WERI-Rb-1 (cell line): ENCODE measurements around the gene VPS37D.
A peak's percentile ranks its signal among the peaks of the same experiment; 100 is the strongest.

Experiments
- DNase-seq: peaks from one replicate; pipeline ENCODE4 v3.0.0-alpha.2; 2020
- H3K27ac ChIP-seq: fragments of 250-450 bp; sonication (Bioruptor Pico); 2 replicates; pipeline ENCODE4 v1.5.1; 2020; ENCODE audit warnings: mild to moderate bottlenecking, moderate library complexity
- H3K27me3 ChIP-seq: fragments of 250-450 bp; sonication (Bioruptor Pico); 2 replicates; pipeline ENCODE4 v1.5.1; 2021; ENCODE audit warnings: mild to moderate bottlenecking, low read depth, moderate library complexity; ENCODE audit not compliant: insufficient read depth, severe bottlenecking
- H3K36me3 ChIP-seq: fragments of 250-450 bp; sonication (Bioruptor Pico); 2 replicates; pipeline ENCODE4 v1.5.1; 2020; ENCODE audit warnings: mild to moderate bottlenecking, moderate library complexity
- H3K4me3 ChIP-seq: 2 replicates; pipeline ENCODE4 v1.5.1; 2011; ENCODE audit warnings: low read depth, mild to moderate bottlenecking, control low read depth, low read length
- H3K9me3 ChIP-seq: fragments of 250-450 bp; sonication (Bioruptor Pico); 2 replicates; pipeline ENCODE4 v1.5.1; 2021; ENCODE audit warnings: mild to moderate bottlenecking, moderate library complexity; ENCODE audit not compliant: severe bottlenecking
- TF ChIP-seq, protein P1 (sequence below): IDR thresholded peaks from 2 replicates; pipeline ENCODE4 v1.5.1; 2011; ENCODE audit warnings: low read depth, mild to moderate bottlenecking, control low read depth, inconsistent platforms, low read length

VPS37D gene

DNA sequence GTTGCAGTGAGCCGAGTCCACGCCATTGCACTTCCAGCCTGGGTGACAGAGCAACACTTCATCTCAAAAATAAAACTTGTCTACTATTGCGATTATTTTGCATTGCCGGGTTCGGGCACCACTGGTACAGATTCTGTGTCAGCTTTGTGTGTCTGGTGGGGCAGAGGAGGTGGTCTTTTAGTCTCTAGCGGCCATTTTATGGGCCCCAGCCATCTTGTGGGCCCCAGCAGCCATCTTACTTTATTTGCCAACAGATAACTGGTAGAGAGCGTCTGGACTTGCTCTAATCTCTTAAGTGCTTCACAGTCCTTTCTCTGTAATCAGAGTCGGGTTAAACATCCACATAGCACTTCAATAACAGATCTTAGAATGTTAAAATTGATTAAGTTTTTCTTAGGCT is 20.7 kb downstream of the VPS37D start:
- H3K27me3 ChIP-seq: no peaks in the 10 kb centered on the region
- no peaks in the 10 kb centered on the region for H3K9me3 ChIP-seq
- peaks cover 62% of the 10 kb centered on the region for H3K36me3 ChIP-seq
- H3K4me3 ChIP-seq: no peak overlapping the region
- H3K27ac ChIP-seq: no peak overlapping the region
- TF ChIP-seq, protein P1, sequence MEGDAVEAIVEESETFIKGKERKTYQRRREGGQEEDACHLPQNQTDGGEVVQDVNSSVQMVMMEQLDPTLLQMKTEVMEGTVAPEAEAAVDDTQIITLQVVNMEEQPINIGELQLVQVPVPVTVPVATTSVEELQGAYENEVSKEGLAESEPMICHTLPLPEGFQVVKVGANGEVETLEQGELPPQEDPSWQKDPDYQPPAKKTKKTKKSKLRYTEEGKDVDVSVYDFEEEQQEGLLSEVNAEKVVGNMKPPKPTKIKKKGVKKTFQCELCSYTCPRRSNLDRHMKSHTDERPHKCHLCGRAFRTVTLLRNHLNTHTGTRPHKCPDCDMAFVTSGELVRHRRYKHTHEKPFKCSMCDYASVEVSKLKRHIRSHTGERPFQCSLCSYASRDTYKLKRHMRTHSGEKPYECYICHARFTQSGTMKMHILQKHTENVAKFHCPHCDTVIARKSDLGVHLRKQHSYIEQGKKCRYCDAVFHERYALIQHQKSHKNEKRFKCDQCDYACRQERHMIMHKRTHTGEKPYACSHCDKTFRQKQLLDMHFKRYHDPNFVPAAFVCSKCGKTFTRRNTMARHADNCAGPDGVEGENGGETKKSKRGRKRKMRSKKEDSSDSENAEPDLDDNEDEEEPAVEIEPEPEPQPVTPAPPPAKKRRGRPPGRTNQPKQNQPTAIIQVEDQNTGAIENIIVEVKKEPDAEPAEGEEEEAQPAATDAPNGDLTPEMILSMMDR: no peak
- no peak for DNase-seq

DNA sequence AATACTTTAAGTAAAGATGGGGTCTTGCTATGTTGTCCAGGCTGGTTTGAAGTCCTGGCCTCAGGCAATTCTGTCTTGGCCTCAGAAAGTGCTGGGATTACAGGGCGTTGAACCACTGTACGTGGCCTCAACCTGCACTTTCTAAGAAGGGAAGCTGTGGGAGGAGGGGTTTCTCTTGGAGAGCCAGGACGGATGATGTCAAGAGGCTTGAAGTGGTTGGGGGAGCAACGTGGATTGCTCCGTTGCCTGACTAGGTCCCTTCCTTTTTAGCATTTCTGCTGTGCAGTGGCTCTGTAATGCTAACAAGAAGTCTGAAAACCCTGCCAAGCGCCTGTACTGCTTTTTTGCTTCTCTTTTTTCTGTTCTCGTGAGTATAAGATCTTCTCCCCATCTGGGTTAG is 23.0 kb downstream of the VPS37D start:
- Histone ChIP-seq H3K36me3 (peaks cover 81% of the 10 kb centered on the region), H3K27me3 (no peaks in the 10 kb centered on the region), H3K4me3 (no peak overlapping the region), H3K27ac (no peak overlapping the region), H3K9me3 (no peaks in the 10 kb centered on the region)
- DNase-seq: no peak
- TF ChIP-seq, protein P1: no peak

- no peak overlapping the region for H3K27ac ChIP-seq
- H3K36me3 ChIP-seq: peaks cover 88% of the 10 kb centered on the region
- no peak for DNase-seq
- TF ChIP-seq, protein P1: no peak
- H3K4me3 ChIP-seq: no peak overlapping the region
- no peaks in the 10 kb centered on the region for H3K27me3 ChIP-seq
- H3K9me3 ChIP-seq: no peaks in the 10 kb centered on the region
Observed at GRCh38 chr7:73696372-73696771, 28.7 kb downstream of the VPS37D start.

GRCh38 chr7:73698410-73698809 is 30.8 kb downstream of the VPS37D start:
- Histone ChIP-seq H3K9me3 (no peaks in the 10 kb centered on the region), H3K36me3 (peaks cover 86% of the 10 kb centered on the region), H3K27me3 (no peaks in the 10 kb centered on the region), H3K4me3 (no peak overlapping the region), H3K27ac (no peak overlapping the region)
- TF ChIP-seq, protein P1: no peak
- DNase-seq: peak; percentile 38

GRCh38 chr7:73699370-73700068 is 31.9 kb downstream of the VPS37D start:
- Histone ChIP-seq H3K27ac (peak overlapping the region; percentile 19; the same call in 1 of the 2 replicates), H3K27me3 (no peaks in the 10 kb centered on the region), H3K9me3 (no peaks in the 10 kb centered on the region), H3K4me3 (no peak overlapping the region), H3K36me3 (peaks cover 81% of the 10 kb centered on the region)
- peak; percentile 10 for DNase-seq
- TF ChIP-seq, protein P1: no peak

GRCh38 chr7:73700069-73700423 is 32.4 kb downstream of the VPS37D start:
- TF ChIP-seq, protein P1: no peak
- no peaks in the 10 kb centered on the region for H3K9me3 ChIP-seq
- peaks cover 81% of the 10 kb centered on the region for H3K36me3 ChIP-seq
- H3K4me3 ChIP-seq: no peak overlapping the region
- H3K27ac ChIP-seq: peak overlapping the region; percentile 19; the same call in 1 of the 2 replicates
- no peak for DNase-seq
- no peaks in the 10 kb centered on the region for H3K27me3 ChIP-seq
